SK-N-SH (cell line): Measurements from ENCODE around the gene PCYOX1L. TPM values are rescaled to one million over a fixed set of nuclear protein-coding genes. Genes with fewer than 3 reads are reported as not detected.
"Not testable (repeated sequence)": the region's sequence is repeated elsewhere in the genome, so short reads cannot be mapped to it uniquely, and the experiment has no call there.

Experiments
- CTCF ChIA-PET: fragments of 300-600, 350-600 bp; formaldehyde crosslinking; extraction: SDS; loops from one replicate; lab custom pipeline; 2021; lab: Yijun Ruan, JAX
- POLR2A ChIA-PET: fragments of 350-600 bp; sonication (Branson Sonifier 250); formaldehyde crosslinking; extraction: SDS; loops from one replicate; lab custom pipeline; 2020; ENCODE audit warnings: antibody characterized with exemption, inconsistent platforms; lab: Yijun Ruan, JAX
- DNase-seq: peaks from one replicate; pipeline ENCODE4 v3.0.0; 2012
- H2AFZ ChIP-seq: fragments of 200-600 bp; sonication (generic); 2 replicates; pipeline ENCODE4 v1.8.1; 2016; ENCODE audit warnings: antibody characterized with exemption, mild to moderate bottlenecking, low read depth
- H3F3A ChIP-seq: fragments of 200-600 bp; sonication (generic); replicated peaks from 2 replicates; pipeline ENCODE3; 2016; ENCODE audit warnings: antibody characterized with exemption, mild to moderate bottlenecking; ENCODE audit not compliant: insufficient read depth
- H3K27ac ChIP-seq, 2 experiments: fragments of 200-500 bp in 1 of 2; fragments of 200-600 bp in 1 of 2; sonication (Bioruptor generic) in 1 of 2; sonication (generic), shearing (Covaris generic) in 1 of 2; 2 replicates each; pipeline versions ENCODE4 v1.5.1 to v1.6.1; 2014 to 2016; ENCODE audit warnings: low read depth in 2 of 2, inconsistent platforms in 1 of 2, low read length in 1 of 2, mild to moderate bottlenecking in 1 of 2, mixed read lengths in 1 of 2
- H3K27me3 ChIP-seq: fragments of 200-600 bp; sonication (generic), shearing (Covaris generic); 2 replicates; pipeline ENCODE4 v1.6.1; 2016; ENCODE audit warnings: mixed run types; ENCODE audit not compliant: insufficient read depth
- H3K36me3 ChIP-seq, 2 experiments: fragments of 200-500 bp in 1 of 2; fragments of 200-600 bp in 1 of 2; sonication (Bioruptor generic) in 1 of 2; sonication (generic) in 1 of 2; replicated peaks in 1 of 2; 2 replicates each; pipeline versions ENCODE3 to v1.5.1; 2014 to 2016; ENCODE audit warnings: low read length in 1 of 2, mild to moderate bottlenecking in 1 of 2; ENCODE audit not compliant: insufficient read depth in 2 of 2, control insufficient read depth in 1 of 2
- H3K4me1 ChIP-seq, 2 experiments: fragments of 200-500 bp in 1 of 2; fragments of 200-600 bp in 1 of 2; sonication (Bioruptor generic) in 1 of 2; sonication (generic), shearing (Covaris generic) in 1 of 2; 2 replicates each; pipeline versions ENCODE4 v1.5.1 to v1.6.1; 2014 to 2016; ENCODE audit warnings: low read depth in 1 of 2, low read length in 1 of 2, mixed run types in 1 of 2; ENCODE audit not compliant: insufficient read depth in 2 of 2, control insufficient read depth in 1 of 2
- H3K4me2 ChIP-seq: fragments of 200-600 bp; sonication (generic), shearing (Covaris generic); 2 replicates; pipeline ENCODE4 v1.6.1; 2017; ENCODE audit warnings: mixed run types
- H3K4me3 ChIP-seq, 2 experiments: fragments of 200-500 bp in 1 of 2; fragments of 200-600 bp in 1 of 2; sonication (Bioruptor generic) in 1 of 2; sonication (generic), shearing (Covaris generic) in 1 of 2; 2 replicates each; pipeline versions ENCODE4 v1.5.1 to v1.8.1; 2014 to 2016; ENCODE audit warnings: low read depth in 2 of 2, inconsistent platforms in 1 of 2, low read length in 1 of 2, mild to moderate bottlenecking in 1 of 2, mixed read lengths in 1 of 2, moderate library complexity in 1 of 2
- H3K79me2 ChIP-seq: fragments of 200-600 bp; sonication (generic); 2 replicates; pipeline ENCODE4 v1.8.1; 2017; ENCODE audit warnings: mild to moderate bottlenecking; ENCODE audit not compliant: insufficient read depth
- H3K9ac ChIP-seq: fragments of 200-600 bp; sonication (generic); 2 replicates; pipeline ENCODE4 v1.6.1; 2017; ENCODE audit warnings: mixed run types
- H3K9me2 ChIP-seq: fragments of 200-600 bp; sonication (generic); 2 replicates; pipeline ENCODE4 v1.6.1; 2017; ENCODE audit warnings: mixed run types
- H3K9me3 ChIP-seq: fragments of 200-600 bp; sonication (generic); 2 replicates; pipeline ENCODE4 v1.6.1; 2017; ENCODE audit warnings: mixed run types, mild to moderate bottlenecking, moderate library complexity
- H4K20me1 ChIP-seq: fragments of 200-600 bp; sonication (generic); 2 replicates; pipeline ENCODE4 v1.6.1; 2017; ENCODE audit warnings: mild to moderate bottlenecking, mixed run types; ENCODE audit not compliant: insufficient read depth
- CTCF ChIP-seq: fragments of 200-600 bp; sonication (generic); IDR thresholded peaks from 2 replicates; pipeline ENCODE4 v1.6.1; 2017; ENCODE audit warnings: antibody characterized with exemption, mild to moderate bottlenecking, moderate library complexity
- ELF1 ChIP-seq: IDR thresholded peaks from 2 replicates; pipeline ENCODE4 v1.4.0; 2012
- EP300 ChIP-seq, 2 experiments: IDR thresholded peaks; 2 replicates each; pipeline versions ENCODE4 v1.4.0 to v1.6.1; 2012; ENCODE audit warnings: borderline replicate concordance in 1 of 2, low read depth in 1 of 2, low read length in 1 of 2
- EZH2phosphoT487 ChIP-seq: fragments of 200-600 bp; sonication (generic); IDR thresholded peaks from 2 replicates; pipeline ENCODE4 v1.6.1; 2017; ENCODE audit warnings: low read depth, mixed run types, mild to moderate bottlenecking, antibody characterized with exemption, moderate library complexity, borderline replicate concordance
- FOXJ3 ChIP-seq: sonication (generic); formaldehyde crosslinking; IDR thresholded peaks from 2 replicates; pipeline ENCODE4 v1.5.1; 2020; ENCODE audit warnings: mild to moderate bottlenecking, missing genetic modification reagents
- GATA2 ChIP-seq: sonication (generic); formaldehyde crosslinking; IDR thresholded peaks from 2 replicates; pipeline ENCODE4 v1.5.0; 2020; ENCODE audit warnings: mild to moderate bottlenecking, missing genetic modification reagents
- IRF3 ChIP-seq: fragments of 150-350 bp; IDR thresholded peaks from 2 replicates; pipeline ENCODE4 v1.6.1; 2016; ENCODE audit warnings: mild to moderate bottlenecking, low read depth, low read length
- JUND ChIP-seq: IDR thresholded peaks from 2 replicates; pipeline ENCODE4 v1.4.0; 2012
- MEF2A ChIP-seq: IDR thresholded peaks from 2 replicates; pipeline ENCODE4 v1.4.0; 2012; ENCODE audit warnings: low read depth, borderline replicate concordance
- MXI1 ChIP-seq: IDR thresholded peaks from 2 replicates; pipeline ENCODE4 v1.6.1; 2012; ENCODE audit warnings: mild to moderate bottlenecking, low read depth, low read length, improper control_type of control experiment
- RAD21 ChIP-seq: IDR thresholded peaks from 2 replicates; pipeline ENCODE4 v1.6.1; 2012; ENCODE audit warnings: mild to moderate bottlenecking, low read length
- RXRA ChIP-seq: IDR thresholded peaks from 2 replicates; pipeline ENCODE4 v1.4.0; 2012; ENCODE audit warnings: low read depth, mild to moderate bottlenecking, borderline replicate concordance
- SIN3A ChIP-seq: IDR thresholded peaks from 2 replicates; pipeline ENCODE4 v1.6.1; 2012; ENCODE audit warnings: low read depth, mild to moderate bottlenecking, low read length, moderate library complexity, borderline replicate concordance
- SMC3 ChIP-seq: IDR thresholded peaks from 2 replicates; pipeline ENCODE4 v1.6.1; 2012; ENCODE audit warnings: low read depth, low read length, improper control_type of control experiment
- TAF1 ChIP-seq: IDR thresholded peaks from 2 replicates; pipeline ENCODE4 v1.6.1; 2012; ENCODE audit warnings: low read depth, mild to moderate bottlenecking, low read length, moderate library complexity, borderline replicate concordance
- TCF12 ChIP-seq: IDR thresholded peaks from 2 replicates; pipeline ENCODE4 v1.4.0; 2012
- TEAD4 ChIP-seq: IDR thresholded peaks from 2 replicates; pipeline ENCODE4 v1.4.0; 2012; ENCODE audit warnings: mild to moderate bottlenecking, borderline replicate concordance; ENCODE audit not compliant: insufficient read depth
- ZBTB33 ChIP-seq: IDR thresholded peaks from 2 replicates; pipeline ENCODE4 v1.4.0; 2012; ENCODE audit warnings: low read depth, borderline replicate concordance
- WGBS: methylation state at CpG from one replicate; pipeline ENCODE4 v1.1.6; 2017; ENCODE audit warnings: low lambda C conversion rate; 5-methylcytosine and 5-hydroxymethylcytosine counted together
- polyA plus RNA-seq, 3 experiments: library from polyadenylated mRNA; depleted of rRNA; stranded (reverse); fragments of >200 nt; gene quantifications; 2 replicates each; pipeline ENCODE4 v1.2.3, GENCODE V29; 2012

The PCYOX1L gene
- polyA plus RNA-seq, 1 of the 3 experiments (the other 2 are of a cell fraction): 17.5 TPM

- Histone ChIP-seq H3K79me2 (no peaks in the 10 kb centered on the region), H3K9ac (no peak overlapping the region), H3K9me3 (no peaks in the 10 kb centered on the region), H2AFZ (no peak overlapping the region), H3K27ac (no peak overlapping the region), H3K9me2 (no peaks in the 10 kb centered on the region), H4K20me1 (no peaks in the 10 kb centered on the region), H3K4me2 (no peak overlapping the region), H3K36me3 (no peaks in the 10 kb centered on the region), H3K27me3 (no peaks in the 10 kb centered on the region), H3K4me1 (peaks cover 0 to 15% of the 10 kb centered on the region in 2 experiments; a peak in 2 of 4 replicates), H3F3A (peaks cover 4% of the 10 kb centered on the region)
- WGBS: 70% methylated on average over 10 of the region's 11 CpGs
- POLR2A ChIA-PET: no interaction called here
- DNase-seq: no peak
- no peak for TF ChIP-seq EZH2phosphoT487
- no peak for TF ChIP-seq CTCF
- TF ChIP-seq TAF1: no peak
- TF ChIP-seq FOXJ3 (CRISPR knock-in tag): no peak
- no peak for TF ChIP-seq ELF1
- TF ChIP-seq MEF2A: no peak
- no peak for TF ChIP-seq TCF12
- no peak for TF ChIP-seq GATA2 (CRISPR knock-in tag)
- no peak for TF ChIP-seq ZBTB33
- no peak for TF ChIP-seq RAD21
- no peak for TF ChIP-seq IRF3
- TF ChIP-seq SMC3: no peak
- no peak for TF ChIP-seq RXRA
- no peak for TF ChIP-seq TEAD4
- TF ChIP-seq SIN3A: no peak
- no peak for TF ChIP-seq JUND
- TF ChIP-seq MXI1: no peak
- TF ChIP-seq EP300 (IDR thresholded peaks at IDR 0.05; ENCODE audit: borderline replicate concordance in 1 of 2, low read depth in 1 of 2, low read length in 1 of 2): no peak
- TF ChIP-seq, all 33 proteins: peak for 0
- CTCF ChIA-PET: interaction anchor here (0.8 to 41.4 kb wide), 5 partner anchors 8 to 162 kb away, joined by 3 to 1751 read pairs (median 3); no protein-coding TSS in a partner anchor
- no peak overlapping the region for H3K4me3 ChIP-seq
These were observed 32.0 kb downstream of the PCYOX1L start for GRCh38 chr5:149389552-149390495.

GRCh38 chr5:149391076-149391475 is 33.2 kb downstream of the PCYOX1L start:
- POLR2A ChIA-PET, H3K4me1 ChIP-seq, H3K27me3 ChIP-seq, DNase-seq, H3K4me3 ChIP-seq, H3K36me3 ChIP-seq, H3F3A ChIP-seq, H3K4me2 ChIP-seq, H4K20me1 ChIP-seq, H3K9ac ChIP-seq, H3K79me2 ChIP-seq, H3K9me2 ChIP-seq, H2AFZ ChIP-seq, H3K27ac ChIP-seq, H3K9me3 ChIP-seq: not testable (repeated sequence)
- 80% methylated on average over 6 of the region's 6 CpGs for WGBS
- CTCF ChIA-PET: interaction anchor here (0.9 to 41.4 kb wide), 4 partner anchors 9 to 32 kb away, joined by 3 to 1751 read pairs (median 8); no protein-coding TSS in a partner anchor
